OCI-LY1 (cell line): Measurements from ENCODE around the gene GNG12.

Experiments
- H2AFZ ChIP-seq: fragments of 200-600 bp; sonication (generic), shearing (Covaris generic); 2 replicates; pipeline ENCODE4 v1.6.0; 2014; ENCODE audit warnings: antibody characterized with exemption, mild to moderate bottlenecking, low read length
- H3F3A ChIP-seq: fragments of 200-600 bp; sonication (generic), shearing (Covaris generic); 2 replicates; pipeline ENCODE4 v1.6.0; 2014; ENCODE audit warnings: mild to moderate bottlenecking, antibody characterized with exemption, low read length, moderate library complexity; ENCODE audit not compliant: insufficient read depth
- H3K27ac ChIP-seq: fragments of 200-600 bp; sonication (generic); 2 replicates; pipeline ENCODE4 v1.5.1; 2014; ENCODE audit warnings: low read length, mixed run types, mild to moderate bottlenecking, low read depth; ENCODE audit not compliant: poor library complexity, severe bottlenecking
- H3K27me3 ChIP-seq: fragments of 200-600 bp; sonication (generic); 2 replicates; pipeline ENCODE4 v1.6.0; 2014; ENCODE audit warnings: antibody characterized with exemption, mild to moderate bottlenecking, low read length, moderate library complexity; ENCODE audit not compliant: insufficient read depth
- H3K36me3 ChIP-seq: fragments of 200-600 bp; sonication (generic); 2 replicates; pipeline ENCODE4 v1.6.1; 2014; ENCODE audit warnings: mild to moderate bottlenecking, antibody characterized with exemption, low read length, moderate library complexity, mixed read lengths; ENCODE audit not compliant: insufficient read depth
- H3K4me1 ChIP-seq: fragments of 200-600 bp; sonication (generic); 2 replicates; pipeline ENCODE4 v1.5.1; 2014; ENCODE audit warnings: mild to moderate bottlenecking, low read length, moderate library complexity; ENCODE audit not compliant: insufficient read depth, severe bottlenecking
- H3K4me2 ChIP-seq: fragments of 200-600 bp; sonication (generic), shearing (Covaris generic); 2 replicates; pipeline ENCODE4 v1.6.1; 2014; ENCODE audit warnings: low read length
- H3K4me3 ChIP-seq: fragments of 200-600 bp; sonication (generic); 2 replicates; pipeline ENCODE4 v1.5.1; 2014; ENCODE audit warnings: low read length, low read depth, mild to moderate bottlenecking, mixed read lengths; ENCODE audit not compliant: poor library complexity, severe bottlenecking
- H3K79me2 ChIP-seq: fragments of 200-600 bp; shearing (Covaris generic); 2 replicates; pipeline ENCODE4 v1.6.1; 2016; ENCODE audit warnings: mixed run types, low read length, mixed read lengths; ENCODE audit not compliant: insufficient read depth
- H3K9ac ChIP-seq: fragments of 200-600 bp; sonication (generic), shearing (Covaris generic); 2 replicates; pipeline ENCODE4 v1.6.1; 2014; ENCODE audit warnings: mild to moderate bottlenecking, low read length, mixed read lengths
- H3K9me2 ChIP-seq: fragments of 200-600 bp; sonication (generic), shearing (Covaris generic); 2 replicates; pipeline ENCODE4 v1.6.1; 2014; ENCODE audit warnings: low read depth, mild to moderate bottlenecking, low read length, mixed read lengths
- H3K9me3 ChIP-seq: fragments of 200-600 bp; shearing (Covaris generic); 2 replicates; pipeline ENCODE4 v1.6.1; 2014; ENCODE audit warnings: low read length, mixed read lengths
- H4K20me1 ChIP-seq: fragments of 200-600 bp; sonication (generic), shearing (Covaris generic); 2 replicates; pipeline ENCODE4 v1.6.0; 2016; ENCODE audit warnings: mild to moderate bottlenecking, low read length; ENCODE audit not compliant: insufficient read depth
- CTCF ChIP-seq: fragments of 200-600 bp; sonication (generic), shearing (Covaris generic); IDR thresholded peaks from 2 replicates; pipeline ENCODE4 v1.5.1; 2017; ENCODE audit warnings: mild to moderate bottlenecking, antibody characterized with exemption, low read length, moderate library complexity, mixed read lengths
- EZH2 ChIP-seq: fragments of 200-600 bp; sonication (generic), shearing (Covaris generic); IDR thresholded peaks from 2 replicates; pipeline ENCODE4 v1.8.0; 2017; ENCODE audit warnings: borderline replicate concordance, mixed run types, mild to moderate bottlenecking, antibody characterized with exemption, low read length, moderate library complexity, mixed read lengths

Gene GNG12

GRCh38 chr1:67795179-67795912 lies 37.9 kb downstream of the GNG12 start:
- Histone ChIP-seq H3K27ac (no peak overlapping the region), H3K4me2 (no peak overlapping the region), H2AFZ (no peak overlapping the region), H3K36me3 (no peaks in the 10 kb centered on the region), H3K9me2 (no peaks in the 10 kb centered on the region), H3K27me3 (no peaks in the 10 kb centered on the region; the same call in 1 of the 2 replicates), H3K4me3 (no peak overlapping the region), H3K4me1 (no peaks in the 10 kb centered on the region), H3K9ac (no peak overlapping the region), H3K79me2 (no peaks in the 10 kb centered on the region), H3F3A (no peaks in the 10 kb centered on the region), H3K9me3 (0 out of 2 replicates have a peak, but pooled peaks cover 4% of the 10 kb centered on the region), H4K20me1 (no peaks in the 10 kb centered on the region)
- TF ChIP-seq EZH2 (no peak), CTCF (no peak)

- Histone ChIP-seq H3K4me1 (no peaks in the 10 kb centered on the region), H3K9ac (no peak overlapping the region), H3K9me3 (0 out of 2 replicates have a peak, but pooled peaks cover 4% of the 10 kb centered on the region), H3K36me3 (no peaks in the 10 kb centered on the region), H3K4me2 (no peak overlapping the region), H3K4me3 (no peak overlapping the region), H2AFZ (no peak overlapping the region), H3F3A (no peaks in the 10 kb centered on the region), H3K9me2 (no peaks in the 10 kb centered on the region), H3K27me3 (peaks cover 6% of the 10 kb centered on the region; the same call in 1 of the 2 replicates), H3K79me2 (no peaks in the 10 kb centered on the region), H3K27ac (no peak overlapping the region), H4K20me1 (no peaks in the 10 kb centered on the region)
- TF ChIP-seq EZH2 (no peak), CTCF (no peak)
Observed at GRCh38 chr1:67793562-67793961, 39.7 kb downstream of the GNG12 start.

GRCh38 chr1:67792741-67793458 lies 40.4 kb downstream of the GNG12 start:
- TF ChIP-seq CTCF: no peak
- no peak for TF ChIP-seq EZH2
- Histone ChIP-seq H3K4me2 (no peak overlapping the region), H3K27me3 (peaks cover 6% of the 10 kb centered on the region; the same call in 1 of the 2 replicates), H3K4me3 (no peak overlapping the region), H3K36me3 (no peaks in the 10 kb centered on the region), H2AFZ (no peak overlapping the region), H3K9me3 (0 out of 2 replicates have a peak, but pooled peaks cover 4% of the 10 kb centered on the region), H3F3A (no peaks in the 10 kb centered on the region), H3K9me2 (no peaks in the 10 kb centered on the region), H4K20me1 (no peaks in the 10 kb centered on the region), H3K4me1 (no peaks in the 10 kb centered on the region), H3K79me2 (no peaks in the 10 kb centered on the region), H3K9ac (no peak overlapping the region), H3K27ac (no peak overlapping the region)
